OCI-LY3 (cell line): ENCODE data around the gene NOC2L.
A peak's percentile ranks its signal among the peaks of the same experiment; 100 is the strongest.

Source experiments
- H2AFZ ChIP-seq: fragments of 200-600, 300-600 bp; shearing (Covaris generic); 2 replicates; pipeline ENCODE4 v1.6.0; 2014; ENCODE audit warnings: antibody characterized with exemption, low read depth, low read length
- H3K27ac ChIP-seq: fragments of 200-600, 300-600 bp; sonication (generic); 2 replicates; pipeline ENCODE4 v1.5.1; 2014; ENCODE audit warnings: mild to moderate bottlenecking, low read length, moderate library complexity, mixed read lengths
- H3K27me3 ChIP-seq: fragments of 200-600, 300-600 bp; sonication (generic); 2 replicates; pipeline ENCODE4 v1.6.1; 2014; ENCODE audit warnings: low read depth, low read length, mixed read lengths
- H3K36me3 ChIP-seq: fragments of 200-600, 300-600 bp; sonication (generic); replicated peaks from 2 replicates; pipeline ENCODE3; 2014; ENCODE audit warnings: low read depth, low read length, mixed read lengths
- H3K4me1 ChIP-seq: fragments of 300-600, 200-600 bp; sonication (generic); 2 replicates; pipeline ENCODE4 v1.6.1; 2014; ENCODE audit warnings: low read length, mixed read lengths
- H3K4me2 ChIP-seq: fragments of 200-600, 300-600 bp; sonication (generic); 2 replicates; pipeline ENCODE4 v1.6.1; 2014; ENCODE audit warnings: low read length, mixed read lengths
- H3K4me3 ChIP-seq: fragments of 300-600, 200-600 bp; sonication (generic); 2 replicates; pipeline ENCODE4 v1.5.1; 2014; ENCODE audit warnings: antibody characterized with exemption, mild to moderate bottlenecking, low read length, moderate library complexity
- H3K79me2 ChIP-seq: fragments of 300-600, 200-600 bp; shearing (Covaris generic); 2 replicates; pipeline ENCODE4 v1.6.1; 2014; ENCODE audit warnings: mild to moderate bottlenecking, low read length, mixed read lengths
- H3K9ac ChIP-seq: fragments of 300-600, 200-600 bp; shearing (Covaris generic); 2 replicates; pipeline ENCODE4 v1.6.0; 2014; ENCODE audit warnings: mild to moderate bottlenecking, low read length, moderate library complexity
- H3K9me3 ChIP-seq: fragments of 200-600, 300-600 bp; shearing (Covaris generic); 2 replicates; pipeline ENCODE4 v1.6.1; 2014; ENCODE audit warnings: low read length, mixed read lengths; ENCODE audit not compliant: insufficient read depth
- H4K20me1 ChIP-seq: fragments of 200-600, 300-600 bp; sonication (generic); 2 replicates; pipeline ENCODE4 v1.6.1; 2016; ENCODE audit warnings: low read length, mixed read lengths; ENCODE audit not compliant: insufficient read depth
- CTCF ChIP-seq: fragments of 200-600, 300-600 bp; sonication (generic); IDR thresholded peaks from 2 replicates; pipeline ENCODE4 v1.5.1; 2014; ENCODE audit warnings: antibody characterized with exemption, low read length, low read depth
- EZH2phosphoT487 ChIP-seq: fragments of 200-600 bp; shearing (Covaris generic); IDR thresholded peaks from 2 replicates; pipeline ENCODE4 v1.6.1; 2018; ENCODE audit warnings: antibody characterized with exemption, mixed run types, low read depth

The NOC2L gene

GRCh38 chr1:944341-945325 lies 14.4 kb downstream of the NOC2L start:
- H3K9me3 ChIP-seq = no peaks in the 10 kb centered on the region
- no peak overlapping the region for H3K4me2 ChIP-seq
- peaks cover 31% of the 10 kb centered on the region for H3K27me3 ChIP-seq
- H4K20me1 ChIP-seq = peaks cover 17% of the 10 kb centered on the region
- no peaks in the 10 kb centered on the region for H3K79me2 ChIP-seq
- no peak overlapping the region for H2AFZ ChIP-seq
- H3K9ac ChIP-seq = no peak overlapping the region
- peaks cover 31% of the 10 kb centered on the region for H3K4me1 ChIP-seq
- no peak overlapping the region for H3K27ac ChIP-seq
- no peak for TF ChIP-seq EZH2phosphoT487
- no peak for TF ChIP-seq CTCF
- peaks cover 8% of the 10 kb centered on the region for H3K36me3 ChIP-seq
- no peak overlapping the region for H3K4me3 ChIP-seq

GRCh38 chr1:943545-944340 lies 15.3 kb downstream of the NOC2L start:
- Histone ChIP-seq H2AFZ (no peak overlapping the region), H3K27me3 (peaks cover 37% of the 10 kb centered on the region), H3K79me2 (no peaks in the 10 kb centered on the region), H4K20me1 (peaks cover 11% of the 10 kb centered on the region), H3K36me3 (peaks cover 5% of the 10 kb centered on the region), H3K9ac (no peak overlapping the region), H3K27ac (no peak overlapping the region), H3K4me3 (no peak overlapping the region), H3K4me1 (peaks cover 31% of the 10 kb centered on the region), H3K9me3 (no peaks in the 10 kb centered on the region), H3K4me2 (no peak overlapping the region)
- TF ChIP-seq CTCF = no peak
- TF ChIP-seq EZH2phosphoT487 = no peak

- Histone ChIP-seq H3K4me2 (peak overlapping the region; percentile 76), H3K9ac (no peak overlapping the region), H3K4me3 (peak overlapping the region; percentile 77), H3K9me3 (no peaks in the 10 kb centered on the region), H2AFZ (no peak overlapping the region), H3K27ac (no peak overlapping the region), H4K20me1 (peaks cover 11% of the 10 kb centered on the region), H3K4me1 (peaks cover 31% of the 10 kb centered on the region), H3K79me2 (no peaks in the 10 kb centered on the region), H3K36me3 (peaks cover 5% of the 10 kb centered on the region), H3K27me3 (peaks cover 37% of the 10 kb centered on the region)
- TF ChIP-seq EZH2phosphoT487 (no peak), CTCF (no peak)
Observed at GRCh38 chr1:942864-943533, 16.1 kb downstream of the NOC2L start.
